K562 (cell line): ENCODE measurements around the gene PLCB3. TPM values are rescaled to one million over a fixed set of nuclear protein-coding genes. Genes with fewer than 3 reads are reported as not detected.

Experiments
- CBX1 ChIP-seq: sonication (generic); IDR thresholded peaks from 2 replicates; pipeline ENCODE4 v1.6.1; 2016; ENCODE audit warnings: antibody characterized with exemption, low read depth, mild to moderate bottlenecking
- CBX3 ChIP-seq, 2 experiments: IDR thresholded peaks; 1 replicate in 1 of 2; 2 replicates in 1 of 2; pipeline ENCODE4 v1.6.1; 2012; ENCODE audit warnings: inconsistent platforms in 2 of 2, low read length in 2 of 2, borderline replicate concordance in 1 of 2, control low read depth in 1 of 2
- CTBP1 ChIP-seq: fragments of 450-650 bp; IDR thresholded peaks from 2 replicates; pipeline ENCODE4 v1.6.1; 2016; ENCODE audit warnings: borderline replicate concordance
- KAT2B ChIP-seq: IDR thresholded peaks from one replicate; pipeline ENCODE4 v1.6.1; 2012; ENCODE audit warnings: low read depth, mild to moderate bottlenecking, control low read depth, inconsistent platforms, low read length, moderate library complexity
- KDM1A ChIP-seq, 2 experiments: fragments of 450-650 bp; IDR thresholded peaks; 2 replicates each; pipeline ENCODE4 v1.6.1; 2016; ENCODE audit warnings: mild to moderate bottlenecking in 2 of 2
- NCOR1 ChIP-seq: fragments of 450-650 bp; IDR thresholded peaks from 2 replicates; pipeline ENCODE4 v1.6.1; 2016; ENCODE audit warnings: mild to moderate bottlenecking, moderate library complexity
- NFXL1 ChIP-seq: fragments of 450-650 bp; formaldehyde crosslinking; IDR thresholded peaks from 2 replicates; pipeline ENCODE4 v1.4.0; 2021; ENCODE audit warnings: mild to moderate bottlenecking
- NONO ChIP-seq, 2 experiments: fragments of 200-400 bp in 1 of 2; fragments of 450-650 bp in 1 of 2; formaldehyde crosslinking in 1 of 2; IDR thresholded peaks; 2 replicates each; pipeline ENCODE4 v1.6.1; 2017; ENCODE audit warnings: low read depth in 2 of 2, mild to moderate bottlenecking in 2 of 2, moderate library complexity in 2 of 2, low read length in 1 of 2
- PHB ChIP-seq: fragments of 250-450 bp; sonication (Bioruptor Pico); IDR thresholded peaks from 2 replicates; pipeline ENCODE4 v1.5.0; 2021
- POLR2AphosphoS5 ChIP-seq: IDR thresholded peaks from 2 replicates; pipeline ENCODE4 v1.6.1; 2011; ENCODE audit warnings: mild to moderate bottlenecking, low read depth, low read length, moderate library complexity; ENCODE audit not compliant: control insufficient read depth, insufficient read depth
- RB1 ChIP-seq: fragments of 450-650 bp; IDR thresholded peaks from 2 replicates; pipeline ENCODE4 v1.6.1; 2017; ENCODE audit warnings: low read depth, mild to moderate bottlenecking
- TAF9B ChIP-seq: fragments of 450-650 bp; IDR thresholded peaks from 2 replicates; pipeline ENCODE4 v1.6.1; 2018; ENCODE audit warnings: mild to moderate bottlenecking; ENCODE audit not compliant: partially characterized antibody
- ZNF121 ChIP-seq: sonication (generic); formaldehyde crosslinking; conservative IDR thresholded peaks from 2 replicates; pipeline ENCODE4 v1.8.0; 2022; ENCODE audit warnings: missing genetic modification reagents
- ZNF354B ChIP-seq: fragments of 250-450 bp; sonication (Bioruptor Pico); IDR thresholded peaks from 2 replicates; pipeline ENCODE4 v1.4.0; 2020
- ZNF41 ChIP-seq: fragments of 250-450 bp; sonication (Bioruptor Pico); conservative IDR thresholded peaks from 2 replicates; pipeline ENCODE4 v1.4.0; 2020; ENCODE audit warnings: mild to moderate bottlenecking
- polyA plus RNA-seq, 8 experiments: library from polyadenylated mRNA; depleted of rRNA in 4 of 8; stranded (reverse) in 5 of 8; unstranded in 3 of 8; fragments of >200 nt; fragmentation: Nextera tagmentation in 2 of 8; fragmentation: Illumina TruSeq in 1 of 8; extraction: Ambion mirVana in 2 of 8; extraction: Trizol in 1 of 8; gene quantifications; 2 replicates each; pipeline versions ENCODE4 v1.2.1 to v1.2.3, GENCODE V29; 2011 to 2014; ENCODE audit warnings: inconsistent platforms in 1 of 8, missing spikeins in 1 of 8
- total RNA-seq, 7 experiments: library from RNA; depleted of rRNA in 6 of 7; stranded (reverse); fragments of >200 nt in 6 of 7; fragmentation: Illumina TruSeq in 2 of 7; extraction: Trizol in 2 of 7; gene quantifications; 2 replicates each; pipeline versions ENCODE4 v1.2.1 to v1.2.3, GENCODE V29; 2011 to 2021; ENCODE audit warnings: low replicate concordance in 1 of 7
- TF ChIP-seq, protein P1 (sequence below), 2 experiments: fragments of 450-650 bp; conservative IDR thresholded peaks; 2 replicates each; pipeline ENCODE4 v1.6.1; 2017; ENCODE audit warnings: mild to moderate bottlenecking in 2 of 2, moderate library complexity in 2 of 2
- TF ChIP-seq, protein P2 (sequence below): fragments of 450-650 bp; IDR thresholded peaks from 2 replicates; pipeline ENCODE4 v1.6.1; 2017; ENCODE audit warnings: antibody characterized with exemption
- TF ChIP-seq, protein P3 (sequence below): fragments of 250-450 bp; sonication (Bioruptor Pico); IDR thresholded peaks from 2 replicates; pipeline ENCODE4 v1.5.0; 2022; ENCODE audit warnings: mild to moderate bottlenecking
- TF ChIP-seq, protein P4 (sequence below): sonication (generic); formaldehyde crosslinking; IDR thresholded peaks from 2 replicates; pipeline ENCODE4 v1.8.1; 2023; ENCODE audit warnings: mild to moderate bottlenecking, missing genetic modification reagents

Gene PLCB3
- total and polyA plus RNA-seq, 9 of the 15 experiments (the other 6 are each of a cell fraction or from before 2014, with no cell fraction given), result 0.31 to 44.8 (median 14.6) TPM

DNA sequence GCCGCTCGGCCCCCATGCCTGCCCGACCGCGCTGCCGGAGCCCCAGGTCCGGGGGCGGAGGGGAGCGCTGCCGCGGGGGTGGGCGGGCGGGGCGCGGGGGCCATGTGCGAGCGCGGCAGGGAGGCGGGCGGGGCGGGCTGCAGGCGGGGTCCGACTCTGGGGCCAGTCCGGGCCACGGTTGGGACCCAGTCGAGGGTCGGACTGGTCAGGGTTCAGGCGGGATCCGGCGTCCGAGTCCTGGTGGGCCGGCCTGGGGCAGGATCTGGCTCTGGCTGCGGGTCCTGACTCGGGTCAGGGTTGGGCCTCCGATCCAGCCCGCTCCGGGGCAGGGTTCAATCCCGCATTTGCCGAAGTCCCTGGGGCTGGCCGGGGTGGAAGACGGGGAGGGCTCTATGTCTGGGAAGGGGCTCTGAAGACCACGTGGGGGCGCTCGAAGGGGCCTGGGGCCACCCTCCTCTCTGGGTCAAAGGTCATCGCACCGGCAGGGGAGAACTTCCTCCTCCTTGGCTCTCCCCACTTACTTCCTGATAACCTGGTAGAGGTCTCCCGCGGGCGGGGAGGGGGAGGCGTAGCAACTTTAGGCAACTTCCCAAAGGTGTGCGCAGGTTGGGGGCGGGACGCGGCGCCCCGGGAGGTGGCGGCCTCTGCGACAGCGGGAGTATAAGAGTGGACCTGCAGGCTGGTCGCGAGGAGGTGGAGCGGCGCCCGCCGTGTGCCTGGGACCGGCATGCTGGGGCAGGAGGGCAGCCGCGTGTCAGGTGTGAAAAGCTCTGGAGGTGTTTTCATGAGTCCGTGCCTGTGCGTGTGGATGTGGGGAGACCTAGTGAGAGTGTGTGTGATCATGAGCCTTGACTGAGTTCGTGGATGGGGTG lies 54.6 kb downstream of the PLCB3 start (continued):
- TF ChIP-seq POLR2AphosphoS5 (no peak; the same call in 1 of the 2 replicates), RB1 (peak; percentile 42; the same call in 1 of the 2 replicates), KAT2B (no peak), NFXL1 (CRISPR knock-in tag) (no peak), NCOR1 (0 out of 2 replicates have a peak, but pooled peaks have one; percentile 54), CTBP1 (peak; percentile 70; the same call in 1 of the 2 replicates), NONO (IDR thresholded peaks at IDR 0.05; ENCODE audit: low read depth in 2 of 2, low read length in 1 of 2) (no peak; a peak in 1 of 4 replicates), TAF9B (no peak), ZNF354B (CRISPR knock-in tag) (no peak), ZNF121 (CRISPR knock-in tag) (peak; percentile 28; the same call in 1 of the 2 replicates), ZNF41 (CRISPR knock-in tag) (no peak), KDM1A (IDR thresholded peaks at IDR 0.05) (no peak), CBX3 (IDR thresholded peaks at IDR 0.05; ENCODE audit: borderline replicate concordance in 1 of 2, low read length in 2 of 2) (no peak), PHB (no peak), CBX1 (no peak)
- TF ChIP-seq, protein P1, sequence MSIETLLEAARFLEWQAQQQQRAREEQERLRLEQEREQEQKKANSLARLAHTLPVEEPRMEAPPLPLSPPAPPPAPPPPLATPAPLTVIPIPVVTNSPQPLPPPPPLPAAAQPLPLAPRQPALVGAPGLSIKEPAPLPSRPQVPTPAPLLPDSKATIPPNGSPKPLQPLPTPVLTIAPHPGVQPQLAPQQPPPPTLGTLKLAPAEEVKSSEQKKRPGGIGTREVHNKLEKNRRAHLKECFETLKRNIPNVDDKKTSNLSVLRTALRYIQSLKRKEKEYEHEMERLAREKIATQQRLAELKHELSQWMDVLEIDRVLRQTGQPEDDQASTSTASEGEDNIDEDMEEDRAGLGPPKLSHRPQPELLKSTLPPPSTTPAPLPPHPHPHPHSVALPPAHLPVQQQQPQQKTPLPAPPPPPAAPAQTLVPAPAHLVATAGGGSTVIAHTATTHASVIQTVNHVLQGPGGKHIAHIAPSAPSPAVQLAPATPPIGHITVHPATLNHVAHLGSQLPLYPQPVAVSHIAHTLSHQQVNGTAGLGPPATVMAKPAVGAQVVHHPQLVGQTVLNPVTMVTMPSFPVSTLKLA (conservative IDR thresholded peaks at IDR 0.05), result peak; percentile 85 to 92
- TF ChIP-seq, protein P2, sequence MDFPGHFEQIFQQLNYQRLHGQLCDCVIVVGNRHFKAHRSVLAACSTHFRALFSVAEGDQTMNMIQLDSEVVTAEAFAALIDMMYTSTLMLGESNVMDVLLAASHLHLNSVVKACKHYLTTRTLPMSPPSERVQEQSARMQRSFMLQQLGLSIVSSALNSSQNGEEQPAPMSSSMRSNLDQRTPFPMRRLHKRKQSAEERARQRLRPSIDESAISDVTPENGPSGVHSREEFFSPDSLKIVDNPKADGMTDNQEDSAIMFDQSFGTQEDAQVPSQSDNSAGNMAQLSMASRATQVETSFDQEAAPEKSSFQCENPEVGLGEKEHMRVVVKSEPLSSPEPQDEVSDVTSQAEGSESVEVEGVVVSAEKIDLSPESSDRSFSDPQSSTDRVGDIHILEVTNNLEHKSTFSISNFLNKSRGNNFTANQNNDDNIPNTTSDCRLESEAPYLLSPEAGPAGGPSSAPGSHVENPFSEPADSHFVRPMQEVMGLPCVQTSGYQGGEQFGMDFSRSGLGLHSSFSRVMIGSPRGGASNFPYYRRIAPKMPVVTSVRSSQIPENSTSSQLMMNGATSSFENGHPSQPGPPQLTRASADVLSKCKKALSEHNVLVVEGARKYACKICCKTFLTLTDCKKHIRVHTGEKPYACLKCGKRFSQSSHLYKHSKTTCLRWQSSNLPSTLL, result no peak
- TF ChIP-seq, protein P3, sequence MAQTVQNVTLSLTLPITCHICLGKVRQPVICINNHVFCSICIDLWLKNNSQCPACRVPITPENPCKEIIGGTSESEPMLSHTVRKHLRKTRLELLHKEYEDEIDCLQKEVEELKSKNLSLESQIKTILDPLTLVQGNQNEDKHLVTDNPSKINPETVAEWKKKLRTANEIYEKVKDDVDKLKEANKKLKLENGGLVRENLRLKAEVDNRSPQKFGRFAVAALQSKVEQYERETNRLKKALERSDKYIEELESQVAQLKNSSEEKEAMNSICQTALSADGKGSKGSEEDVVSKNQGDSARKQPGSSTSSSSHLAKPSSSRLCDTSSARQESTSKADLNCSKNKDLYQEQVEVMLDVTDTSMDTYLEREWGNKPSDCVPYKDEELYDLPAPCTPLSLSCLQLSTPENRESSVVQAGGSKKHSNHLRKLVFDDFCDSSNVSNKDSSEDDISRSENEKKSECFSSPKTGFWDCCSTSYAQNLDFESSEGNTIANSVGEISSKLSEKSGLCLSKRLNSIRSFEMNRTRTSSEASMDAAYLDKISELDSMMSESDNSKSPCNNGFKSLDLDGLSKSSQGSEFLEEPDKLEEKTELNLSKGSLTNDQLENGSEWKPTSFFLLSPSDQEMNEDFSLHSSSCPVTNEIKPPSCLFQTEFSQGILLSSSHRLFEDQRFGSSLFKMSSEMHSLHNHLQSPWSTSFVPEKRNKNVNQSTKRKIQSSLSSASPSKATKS (CRISPR knock-in tag), result no peak
- TF ChIP-seq, protein P4, sequence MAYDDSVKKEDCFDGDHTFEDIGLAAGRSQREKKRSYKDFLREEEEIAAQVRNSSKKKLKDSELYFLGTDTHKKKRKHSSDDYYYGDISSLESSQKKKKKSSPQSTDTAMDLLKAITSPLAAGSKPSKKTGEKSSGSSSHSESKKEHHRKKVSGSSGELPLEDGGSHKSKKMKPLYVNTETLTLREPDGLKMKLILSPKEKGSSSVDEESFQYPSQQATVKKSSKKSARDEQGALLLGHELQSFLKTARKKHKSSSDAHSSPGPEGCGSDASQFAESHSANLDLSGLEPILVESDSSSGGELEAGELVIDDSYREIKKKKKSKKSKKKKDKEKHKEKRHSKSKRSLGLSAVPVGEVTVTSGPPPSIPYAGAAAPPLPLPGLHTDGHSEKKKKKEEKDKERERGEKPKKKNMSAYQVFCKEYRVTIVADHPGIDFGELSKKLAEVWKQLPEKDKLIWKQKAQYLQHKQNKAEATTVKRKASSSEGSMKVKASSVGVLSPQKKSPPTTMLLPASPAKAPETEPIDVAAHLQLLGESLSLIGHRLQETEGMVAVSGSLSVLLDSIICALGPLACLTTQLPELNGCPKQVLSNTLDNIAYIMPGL (CRISPR knock-in tag), result no peak
